K562 (cell line): ENCODE measurements around the gene PDLIM7. TPM values are rescaled to one million over a fixed set of nuclear protein-coding genes. Genes with fewer than 3 reads are reported as not detected.

ENCODE experiments used
- CBX1 ChIP-seq: sonication (generic); IDR thresholded peaks from 2 replicates; pipeline ENCODE4 v1.6.1; 2016; ENCODE audit warnings: antibody characterized with exemption, low read depth, mild to moderate bottlenecking
- CBX8 ChIP-seq: fragments of 200-600 bp; sonication (generic); IDR thresholded peaks from 2 replicates; pipeline ENCODE4 v1.6.1; 2012; ENCODE audit warnings: borderline replicate concordance, mixed run types, low read depth, mild to moderate bottlenecking, moderate library complexity, mixed read lengths, low read length, control low read depth, inconsistent platforms; ENCODE audit not compliant: poor library complexity, severe bottlenecking; ENCODE audit errors: extremely low read depth
- E2F8 ChIP-seq: fragments of 450-650 bp; IDR thresholded peaks from 2 replicates; pipeline ENCODE4 v1.7.1; 2018; ENCODE audit warnings: mild to moderate bottlenecking, low read depth; ENCODE audit not compliant: partially characterized antibody
- ELF4 ChIP-seq: fragments of 450-650 bp; formaldehyde crosslinking; IDR thresholded peaks from 2 replicates; pipeline ENCODE4 v1.4.0; 2022; ENCODE audit warnings: missing genetic modification characterization
- EP300 ChIP-seq: IDR thresholded peaks from 2 replicates; pipeline ENCODE4 v1.6.1; 2012; ENCODE audit warnings: low read length, improper control_type of control experiment
- HINFP ChIP-seq: fragments of 450-650 bp; conservative IDR thresholded peaks from 2 replicates; pipeline ENCODE4 v1.6.1; 2016; ENCODE audit warnings: missing genetic modification characterization, low read depth, mild to moderate bottlenecking, control low read depth, missing compliant biosample characterization
- HIVEP1 ChIP-seq: fragments of 250-450 bp; sonication (Bioruptor Pico); IDR thresholded peaks from 2 replicates; pipeline ENCODE4 v1.4.0; 2020; ENCODE audit warnings: mild to moderate bottlenecking
- HNRNPLL ChIP-seq: fragments of 200-400 bp; formaldehyde crosslinking; IDR thresholded peaks from 2 replicates; pipeline ENCODE4 v1.6.1; 2017; ENCODE audit warnings: low read length, low read depth, mild to moderate bottlenecking; ENCODE audit not compliant: poor library complexity, severe bottlenecking
- JUND ChIP-seq, 2 experiments: IDR thresholded peaks; 2 replicates in 1 of 2; 3 replicates in 1 of 2; pipeline ENCODE4 v1.6.1; 2011; ENCODE audit warnings: borderline replicate concordance in 2 of 2, low read depth in 2 of 2, low read length in 2 of 2, improper control_type of control experiment in 1 of 2, missing biosample characterization in 1 of 2, missing genetic modification characterization in 1 of 2, missing genetic modification reagents in 1 of 2
- KAT7 ChIP-seq: sonication (generic); formaldehyde crosslinking; IDR thresholded peaks from 2 replicates; pipeline ENCODE4 v1.8.0; 2022; ENCODE audit warnings: missing genetic modification reagents, mild to moderate bottlenecking, borderline replicate concordance
- MEIS2 ChIP-seq: fragments of 450-650 bp; IDR thresholded peaks from 2 replicates; pipeline ENCODE4 v1.6.1; 2014; ENCODE audit warnings: mild to moderate bottlenecking; ENCODE audit not compliant: partially characterized antibody
- MTA1 ChIP-seq: fragments of 450-650 bp; IDR thresholded peaks from 2 replicates; pipeline ENCODE4 v1.6.1; 2017; ENCODE audit warnings: borderline replicate concordance
- SETDB1 ChIP-seq: IDR thresholded peaks from one replicate; pipeline ENCODE4 v1.6.1; 2012; ENCODE audit warnings: low read length, control low read depth, inconsistent platforms
- SP2 ChIP-seq: IDR thresholded peaks from 2 replicates; pipeline ENCODE4 v1.6.1; 2011; ENCODE audit warnings: mild to moderate bottlenecking, low read depth, low read length, moderate library complexity; ENCODE audit not compliant: poor library complexity, severe bottlenecking; ENCODE audit errors: extremely low read depth
- YBX1 ChIP-seq: fragments of 450-650 bp; IDR thresholded peaks from 2 replicates; pipeline ENCODE4 v1.7.1; 2016; ENCODE audit warnings: mild to moderate bottlenecking
- ZKSCAN8 ChIP-seq: fragments of 200-800 bp; sonication (Bioruptor generic); IDR thresholded peaks from 2 replicates; pipeline ENCODE4 v1.6.1; 2016; ENCODE audit warnings: missing genetic modification characterization, missing compliant biosample characterization
- ZNF764 ChIP-seq: fragments of 250-450 bp; sonication (Bioruptor Pico); IDR thresholded peaks from 2 replicates; pipeline ENCODE4 v1.4.0; 2020; ENCODE audit warnings: low read depth, mild to moderate bottlenecking, moderate library complexity
- ZNF830 ChIP-seq: fragments of 250-450 bp; sonication (Bioruptor Pico); IDR thresholded peaks from 2 replicates; pipeline ENCODE4 v1.5.0; 2021; ENCODE audit warnings: mild to moderate bottlenecking
- polyA plus RNA-seq, 8 experiments: library from polyadenylated mRNA; depleted of rRNA in 4 of 8; stranded (reverse) in 5 of 8; unstranded in 3 of 8; fragments of >200 nt; fragmentation: Nextera tagmentation in 2 of 8; fragmentation: Illumina TruSeq in 1 of 8; extraction: Ambion mirVana in 2 of 8; extraction: Trizol in 1 of 8; gene quantifications; 2 replicates each; pipeline versions ENCODE4 v1.2.1 to v1.2.3, GENCODE V29; 2011 to 2014; ENCODE audit warnings: inconsistent platforms in 1 of 8, missing spikeins in 1 of 8
- total RNA-seq, 7 experiments: library from RNA; depleted of rRNA in 6 of 7; stranded (reverse); fragments of >200 nt in 6 of 7; fragmentation: Illumina TruSeq in 2 of 7; extraction: Trizol in 2 of 7; gene quantifications; 2 replicates each; pipeline versions ENCODE4 v1.2.1 to v1.2.3, GENCODE V29; 2011 to 2021; ENCODE audit warnings: low replicate concordance in 1 of 7
- TF ChIP-seq, protein P1 (sequence below), 2 experiments: IDR thresholded peaks; 2 replicates each; pipeline ENCODE4 v1.6.1; 2012; ENCODE audit warnings: improper control_type of control experiment in 2 of 2, low read depth in 2 of 2, low read length in 2 of 2, borderline replicate concordance in 1 of 2
- TF ChIP-seq, protein P2 (sequence below): IDR thresholded peaks from 2 replicates; pipeline ENCODE4 v1.6.1; 2016; ENCODE audit warnings: missing genetic modification characterization, missing compliant biosample characterization

Gene PDLIM7
- total and polyA plus RNA-seq, 9 of the 15 experiments (the other 6 are each of a cell fraction or from before 2014, with no cell fraction given) = 2.1 to 124 (median 32.6) TPM

DNA sequence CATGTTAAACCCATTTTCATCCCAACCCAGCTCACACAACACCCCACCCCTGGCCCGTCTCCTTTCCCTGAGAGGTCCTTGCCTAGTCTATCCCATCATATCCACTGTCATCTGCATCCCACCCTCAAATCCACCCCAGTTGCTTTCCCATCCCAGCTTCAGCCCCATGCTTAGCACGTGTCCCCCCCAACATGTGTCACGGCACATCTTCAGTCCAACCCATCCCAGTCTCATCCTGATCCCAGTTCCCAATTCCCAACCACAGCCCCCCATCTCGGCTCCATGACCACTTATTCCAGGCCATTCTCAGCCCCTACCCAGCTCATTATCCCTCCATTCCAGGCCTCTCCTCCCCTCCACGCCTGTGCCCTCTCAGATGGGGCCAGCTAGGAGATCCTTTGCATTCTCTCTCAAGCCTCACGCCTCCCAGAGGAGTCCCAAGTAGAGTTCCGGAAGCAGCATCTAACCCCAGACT, 23.4 kb downstream of the PDLIM7 start (continued):
- TF ChIP-seq E2F8 (no peak), JUND (IDR thresholded peaks at IDR 0.05; ENCODE audit: borderline replicate concordance, low read depth, low read length) (no peak), JUND (tag; IDR thresholded peaks at IDR 0.05; ENCODE audit: borderline replicate concordance, low read depth, low read length) (no peak), ZNF764 (CRISPR knock-in tag) (no peak), ELF4 (CRISPR knock-in tag) (0 out of 2 replicates have a peak, but pooled peaks have one; percentile 16), HNRNPLL (no peak), HINFP (tag) (no peak), SETDB1 (no peak), KAT7 (CRISPR knock-in tag) (no peak), CBX8 (no peak), SP2 (no peak), MEIS2 (no peak), HIVEP1 (no peak), ZKSCAN8 (CRISPR knock-in tag) (no peak), MTA1 (no peak), CBX1 (no peak), EP300 (no peak), YBX1 (no peak), ZNF830 (CRISPR knock-in tag) (no peak)
- TF ChIP-seq, protein P1, sequence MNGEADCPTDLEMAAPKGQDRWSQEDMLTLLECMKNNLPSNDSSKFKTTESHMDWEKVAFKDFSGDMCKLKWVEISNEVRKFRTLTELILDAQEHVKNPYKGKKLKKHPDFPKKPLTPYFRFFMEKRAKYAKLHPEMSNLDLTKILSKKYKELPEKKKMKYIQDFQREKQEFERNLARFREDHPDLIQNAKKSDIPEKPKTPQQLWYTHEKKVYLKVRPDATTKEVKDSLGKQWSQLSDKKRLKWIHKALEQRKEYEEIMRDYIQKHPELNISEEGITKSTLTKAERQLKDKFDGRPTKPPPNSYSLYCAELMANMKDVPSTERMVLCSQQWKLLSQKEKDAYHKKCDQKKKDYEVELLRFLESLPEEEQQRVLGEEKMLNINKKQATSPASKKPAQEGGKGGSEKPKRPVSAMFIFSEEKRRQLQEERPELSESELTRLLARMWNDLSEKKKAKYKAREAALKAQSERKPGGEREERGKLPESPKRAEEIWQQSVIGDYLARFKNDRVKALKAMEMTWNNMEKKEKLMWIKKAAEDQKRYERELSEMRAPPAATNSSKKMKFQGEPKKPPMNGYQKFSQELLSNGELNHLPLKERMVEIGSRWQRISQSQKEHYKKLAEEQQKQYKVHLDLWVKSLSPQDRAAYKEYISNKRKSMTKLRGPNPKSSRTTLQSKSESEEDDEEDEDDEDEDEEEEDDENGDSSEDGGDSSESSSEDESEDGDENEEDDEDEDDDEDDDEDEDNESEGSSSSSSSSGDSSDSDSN (IDR thresholded peaks at IDR 0.05; ENCODE audit: borderline replicate concordance in 1 of 2, low read depth in 2 of 2, low read length in 2 of 2) = no peak
- TF ChIP-seq, protein P2, sequence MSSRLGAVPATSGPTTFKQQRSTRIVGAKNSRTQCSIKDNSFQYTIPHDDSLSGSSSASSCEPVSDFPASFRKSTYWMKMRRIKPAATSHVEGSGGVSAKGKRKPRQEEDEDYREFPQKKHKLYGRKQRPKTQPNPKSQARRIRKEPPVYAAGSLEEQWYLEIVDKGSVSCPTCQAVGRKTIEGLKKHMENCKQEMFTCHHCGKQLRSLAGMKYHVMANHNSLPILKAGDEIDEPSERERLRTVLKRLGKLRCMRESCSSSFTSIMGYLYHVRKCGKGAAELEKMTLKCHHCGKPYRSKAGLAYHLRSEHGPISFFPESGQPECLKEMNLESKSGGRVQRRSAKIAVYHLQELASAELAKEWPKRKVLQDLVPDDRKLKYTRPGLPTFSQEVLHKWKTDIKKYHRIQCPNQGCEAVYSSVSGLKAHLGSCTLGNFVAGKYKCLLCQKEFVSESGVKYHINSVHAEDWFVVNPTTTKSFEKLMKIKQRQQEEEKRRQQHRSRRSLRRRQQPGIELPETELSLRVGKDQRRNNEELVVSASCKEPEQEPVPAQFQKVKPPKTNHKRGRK = no peak
